B cell (primary cell): Measurements from ENCODE around the gene GPC5.

ENCODE experiments used
- EZH2 ChIP-seq: IDR thresholded peaks from 2 replicates; pipeline ENCODE4 v1.6.1; 2012; ENCODE audit warnings: borderline replicate concordance, low read depth, mild to moderate bottlenecking, moderate library complexity, low read length; ENCODE audit not compliant: insufficient read depth, poor library complexity, severe bottlenecking
- TF ChIP-seq, protein P1 (sequence below): fragments of 200-600 bp; IDR thresholded peaks from one replicate; pipeline ENCODE4 v1.8.0; 2022; ENCODE audit warnings: antibody characterized with exemption, mild to moderate bottlenecking

DNA sequence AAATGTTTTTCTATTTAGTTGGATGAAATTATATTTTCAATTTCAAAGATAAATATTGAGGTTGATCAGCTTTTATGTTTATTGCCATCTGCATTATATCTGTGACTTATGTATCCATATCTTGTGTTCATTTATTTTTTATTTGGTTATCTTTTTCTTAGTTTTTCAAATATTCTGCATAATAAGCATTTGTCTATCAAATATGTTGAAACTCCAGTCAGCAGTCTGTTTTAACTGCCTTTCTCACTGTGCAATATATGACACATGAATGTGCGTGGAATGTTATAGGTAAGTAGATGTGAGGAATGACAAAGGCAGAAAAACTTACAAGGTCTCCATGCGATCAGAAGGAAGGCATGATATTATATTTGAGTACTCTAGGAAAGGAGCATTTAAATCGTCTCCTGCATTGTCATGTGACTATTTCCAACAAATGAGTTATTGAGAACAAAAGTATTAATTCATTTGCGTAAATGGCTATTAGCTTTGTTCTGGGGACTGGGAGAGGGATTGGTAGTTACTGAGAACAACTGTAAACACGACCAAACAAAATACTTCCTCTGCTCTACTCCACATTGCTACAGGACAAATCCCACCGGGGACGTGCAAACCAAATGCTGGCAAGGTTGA is 318.1 kb downstream of the GPC5 start:
- TF ChIP-seq, protein P1, sequence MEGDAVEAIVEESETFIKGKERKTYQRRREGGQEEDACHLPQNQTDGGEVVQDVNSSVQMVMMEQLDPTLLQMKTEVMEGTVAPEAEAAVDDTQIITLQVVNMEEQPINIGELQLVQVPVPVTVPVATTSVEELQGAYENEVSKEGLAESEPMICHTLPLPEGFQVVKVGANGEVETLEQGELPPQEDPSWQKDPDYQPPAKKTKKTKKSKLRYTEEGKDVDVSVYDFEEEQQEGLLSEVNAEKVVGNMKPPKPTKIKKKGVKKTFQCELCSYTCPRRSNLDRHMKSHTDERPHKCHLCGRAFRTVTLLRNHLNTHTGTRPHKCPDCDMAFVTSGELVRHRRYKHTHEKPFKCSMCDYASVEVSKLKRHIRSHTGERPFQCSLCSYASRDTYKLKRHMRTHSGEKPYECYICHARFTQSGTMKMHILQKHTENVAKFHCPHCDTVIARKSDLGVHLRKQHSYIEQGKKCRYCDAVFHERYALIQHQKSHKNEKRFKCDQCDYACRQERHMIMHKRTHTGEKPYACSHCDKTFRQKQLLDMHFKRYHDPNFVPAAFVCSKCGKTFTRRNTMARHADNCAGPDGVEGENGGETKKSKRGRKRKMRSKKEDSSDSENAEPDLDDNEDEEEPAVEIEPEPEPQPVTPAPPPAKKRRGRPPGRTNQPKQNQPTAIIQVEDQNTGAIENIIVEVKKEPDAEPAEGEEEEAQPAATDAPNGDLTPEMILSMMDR = no peak
- TF ChIP-seq EZH2 = no peak
